CD4-positive, alpha-beta T cell treated with Interleukin-4 for 1 hour (primary cell): ENCODE results near the gene LRRC26.

Experiments
- DNase-seq, 2 donors: peaks; one replicate each; pipeline ENCODE4 v3.0.0-alpha.2; 2020 to 2022

The LRRC26 gene

DNA sequence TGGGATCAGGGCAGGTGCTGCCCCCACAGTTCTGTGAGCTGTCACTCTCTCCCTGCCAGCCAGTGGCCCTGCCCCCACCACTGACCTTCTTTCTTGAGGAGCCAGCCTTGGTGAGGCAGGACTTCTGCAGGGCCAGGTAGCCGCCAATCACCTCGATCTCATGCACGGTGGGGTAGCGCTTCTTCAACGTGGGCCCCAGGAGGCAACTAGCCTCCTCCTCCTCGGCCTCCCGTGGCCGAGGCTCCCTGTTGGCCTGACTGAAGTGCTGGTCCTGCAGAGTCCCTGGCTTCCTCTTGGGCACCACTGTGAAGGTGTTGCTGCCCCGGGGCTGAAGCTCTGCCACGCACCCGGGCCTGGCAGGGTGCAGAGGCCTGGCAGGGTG, 29.0 kb upstream of the LRRC26 start:
- DNase-seq, result no peak

DNA sequence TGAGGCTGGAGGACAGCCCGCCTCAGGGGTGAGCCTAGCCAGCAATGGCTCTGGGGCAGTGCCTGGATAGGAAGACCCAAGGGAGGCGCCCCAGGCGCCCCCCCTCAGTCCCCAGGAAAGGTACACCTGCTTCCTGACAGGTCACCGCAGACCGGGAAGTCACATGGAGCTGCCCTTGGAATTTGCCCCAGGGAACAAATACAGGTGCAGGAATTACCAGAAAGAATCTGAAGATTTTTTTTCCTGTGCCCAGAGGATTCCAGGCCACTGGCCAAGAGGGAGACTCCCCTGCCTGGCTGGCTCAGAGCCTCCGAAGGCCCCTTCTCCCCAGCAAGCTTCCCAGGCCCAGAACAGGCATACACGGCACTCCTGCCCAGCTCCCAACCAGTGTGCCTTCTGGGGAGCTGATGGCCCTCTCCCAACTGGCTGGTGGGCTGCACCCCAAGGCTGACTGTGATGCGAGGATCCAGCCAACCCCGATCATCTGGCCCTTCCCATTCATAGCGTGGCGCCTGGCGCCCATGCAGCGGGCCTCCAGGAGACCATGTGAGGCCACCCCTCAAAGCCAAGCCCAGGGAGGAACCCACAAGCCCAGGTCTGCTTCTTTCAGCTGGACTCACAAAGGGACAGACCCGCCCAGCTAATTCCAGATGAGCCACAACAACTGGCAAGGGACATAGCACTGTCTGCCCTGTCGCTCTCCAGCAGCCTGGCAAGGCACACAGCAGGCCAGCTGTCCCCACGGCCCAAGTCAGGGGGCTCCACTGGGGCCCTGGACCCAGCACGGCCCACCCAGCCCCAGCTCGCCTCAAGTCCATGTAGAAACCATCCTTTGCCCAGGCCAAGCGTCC, 28.4 kb upstream of the LRRC26 start:
- DNase-seq, result no peak

DNA sequence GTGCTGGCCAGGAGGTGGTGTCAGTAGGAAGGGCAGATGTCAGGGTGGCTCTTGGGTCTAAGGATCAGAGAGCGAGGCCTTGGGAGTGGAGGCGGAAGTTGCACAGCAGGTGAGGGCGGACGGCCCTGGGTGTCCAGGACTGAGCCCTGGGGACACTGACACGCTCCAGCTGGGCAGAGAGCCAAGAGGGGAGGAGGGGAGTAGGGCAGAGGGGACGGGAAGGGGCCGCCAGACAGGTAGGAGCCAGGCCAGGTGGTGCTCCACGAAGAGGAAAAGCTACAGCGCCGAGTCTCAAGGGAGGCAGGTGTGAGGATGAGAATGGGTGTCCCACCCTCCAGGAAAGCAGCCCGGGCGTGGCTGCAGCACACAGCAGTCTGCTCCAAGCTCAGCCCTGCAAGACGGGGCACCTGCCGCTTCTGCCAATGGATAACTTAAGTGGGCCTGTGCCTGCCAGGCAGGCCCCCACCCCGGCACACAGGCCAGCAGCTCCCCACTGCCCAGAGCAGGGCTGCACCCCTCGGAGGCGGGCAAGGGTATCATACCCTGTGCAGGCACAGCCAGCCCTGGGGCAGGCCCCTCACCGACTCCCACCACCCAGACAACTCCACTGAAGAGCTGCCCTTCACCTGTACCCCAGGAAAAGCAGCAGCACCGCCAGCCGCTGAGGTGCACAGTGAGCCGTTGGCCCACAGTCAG, 25.8 kb upstream of the LRRC26 start:
- no peak for DNase-seq

DNA sequence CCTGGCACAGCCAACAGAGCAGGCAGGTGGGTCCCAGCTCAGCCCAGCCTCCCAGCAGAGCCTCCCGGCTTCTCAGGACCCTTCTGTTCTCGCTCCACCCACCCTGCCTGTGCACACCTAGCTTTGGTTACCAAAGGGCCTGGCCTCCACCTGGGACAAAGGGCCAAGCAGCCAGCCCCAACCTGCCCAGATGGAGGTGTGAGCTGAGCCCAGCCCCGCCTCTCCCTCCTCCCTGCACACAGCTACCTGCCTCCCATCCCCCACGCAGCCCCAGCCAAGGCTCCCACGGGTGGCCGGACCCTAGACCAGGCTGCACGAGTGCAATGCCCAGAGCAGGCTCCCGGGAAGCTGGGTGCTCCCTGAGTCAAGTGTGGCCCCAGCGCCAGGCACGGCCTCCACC, 25.1 kb upstream of the LRRC26 start:
- no peak for DNase-seq

DNA sequence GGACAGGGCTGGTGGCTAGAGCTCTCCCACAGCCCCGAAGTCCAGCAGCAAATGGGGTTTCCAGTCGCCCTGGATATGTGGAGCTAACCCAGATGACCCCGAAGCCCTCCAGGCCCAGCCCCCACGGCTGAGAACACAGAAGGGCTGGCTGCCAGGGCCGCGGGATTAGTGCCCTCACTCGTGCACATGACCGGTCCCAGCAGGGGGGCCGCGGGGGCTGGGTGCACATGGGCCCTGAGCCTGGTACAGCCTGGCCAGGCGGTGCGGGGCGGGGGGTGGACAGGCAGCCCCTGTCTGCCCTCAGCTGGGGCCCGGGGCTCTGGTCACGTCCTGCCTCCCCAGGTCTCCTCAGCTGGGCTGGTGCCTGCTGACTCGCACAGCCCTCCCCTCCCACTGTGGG, 24.5 kb upstream of the LRRC26 start:
- no peak for DNase-seq

DNA sequence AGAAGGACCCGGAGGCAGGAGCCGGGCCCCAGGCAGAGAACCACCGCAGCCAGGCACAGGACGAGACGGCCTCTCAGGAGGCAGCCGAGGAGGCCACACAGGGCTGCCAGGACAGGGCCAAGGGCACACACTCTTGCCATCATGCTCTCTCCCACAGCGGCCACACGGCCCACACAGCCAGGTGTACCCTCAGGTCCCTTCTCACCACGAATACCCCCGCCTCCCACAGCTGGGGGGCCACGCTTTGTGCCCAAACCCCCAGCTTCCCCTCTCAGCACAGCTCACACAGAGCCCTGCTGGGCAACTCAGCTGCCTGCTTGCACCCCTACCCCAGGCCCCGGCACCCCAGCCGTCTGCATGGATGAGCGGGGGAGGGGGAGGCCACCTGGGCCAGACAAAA, 23.9 kb upstream of the LRRC26 start:
- no peak for DNase-seq

DNA sequence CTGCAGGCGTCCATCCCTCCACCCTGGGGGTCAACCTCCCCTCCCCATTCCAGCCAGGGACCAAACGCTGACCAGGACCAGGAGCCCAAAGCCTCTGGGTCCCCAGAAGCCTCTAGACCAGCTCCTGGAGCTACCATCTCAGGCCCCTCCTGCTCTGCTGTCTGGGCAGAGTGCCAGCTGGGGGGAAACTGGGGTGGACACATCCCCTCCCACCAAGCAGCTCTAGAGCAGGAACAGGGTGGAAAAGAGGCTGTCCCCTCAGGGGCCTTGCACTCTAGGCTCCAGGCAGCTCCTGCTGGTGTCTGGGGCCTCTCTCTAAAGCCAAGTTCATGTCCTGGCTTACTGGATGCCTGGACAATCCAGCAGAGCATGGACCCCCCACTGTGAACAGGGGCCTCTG, 23.0 kb upstream of the LRRC26 start:
- DNase-seq, result no peak

DNA sequence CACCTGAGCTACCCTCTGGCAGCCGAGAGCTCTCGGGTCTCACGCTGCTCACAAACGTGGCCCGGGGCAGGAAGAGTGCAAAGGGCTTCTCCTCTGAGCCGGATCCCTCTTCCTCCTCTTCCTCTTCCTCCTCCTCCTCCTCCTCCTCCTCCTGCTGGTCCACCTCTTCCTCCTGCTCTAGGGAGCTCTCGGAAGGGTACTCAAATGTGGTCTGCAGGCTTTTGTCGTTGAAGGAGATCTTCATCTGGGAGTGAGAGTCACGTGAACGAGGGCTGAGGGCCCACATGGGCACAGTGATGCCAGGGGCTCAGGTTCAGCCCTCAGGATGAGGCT, 22.6 kb upstream of the LRRC26 start:
- DNase-seq, result no peak

DNA sequence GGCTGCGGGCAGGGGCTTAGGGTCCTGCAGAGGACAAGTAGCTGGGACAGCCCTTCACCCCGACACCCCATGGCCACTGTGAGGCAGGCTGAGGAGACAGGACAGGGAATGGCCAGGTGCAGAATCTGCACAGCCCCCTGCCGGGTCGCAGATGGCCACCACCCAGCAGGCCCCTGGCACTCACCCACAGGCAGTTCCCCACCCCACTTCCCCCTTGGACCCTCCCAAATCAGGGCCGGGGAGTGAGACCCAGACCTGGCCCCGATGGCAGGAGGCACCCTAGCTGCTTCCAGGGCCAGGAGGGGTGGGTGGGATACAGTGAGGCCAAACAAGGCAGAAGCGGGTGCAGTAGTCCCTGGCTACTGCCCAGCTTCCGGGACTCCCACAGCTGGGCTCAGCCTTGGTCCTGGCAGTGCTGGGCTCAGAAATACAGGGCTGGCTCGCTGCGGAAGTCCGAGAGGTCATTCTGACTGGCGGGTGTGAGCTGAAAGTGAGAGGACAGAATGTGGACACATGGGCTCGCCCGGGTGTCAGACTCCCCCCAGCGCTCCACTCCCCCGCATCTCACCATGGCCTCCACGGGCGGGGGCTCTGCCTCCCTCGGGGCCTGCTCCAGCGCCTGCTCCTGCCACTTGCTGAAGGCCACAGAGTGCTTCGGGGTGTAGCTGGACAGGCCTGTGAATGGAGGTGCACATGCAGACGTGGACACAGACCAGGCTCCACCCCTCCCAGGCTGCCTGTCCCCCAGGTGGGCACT, 22.0 kb upstream of the LRRC26 start:
- DNase-seq, result no peak

DNA sequence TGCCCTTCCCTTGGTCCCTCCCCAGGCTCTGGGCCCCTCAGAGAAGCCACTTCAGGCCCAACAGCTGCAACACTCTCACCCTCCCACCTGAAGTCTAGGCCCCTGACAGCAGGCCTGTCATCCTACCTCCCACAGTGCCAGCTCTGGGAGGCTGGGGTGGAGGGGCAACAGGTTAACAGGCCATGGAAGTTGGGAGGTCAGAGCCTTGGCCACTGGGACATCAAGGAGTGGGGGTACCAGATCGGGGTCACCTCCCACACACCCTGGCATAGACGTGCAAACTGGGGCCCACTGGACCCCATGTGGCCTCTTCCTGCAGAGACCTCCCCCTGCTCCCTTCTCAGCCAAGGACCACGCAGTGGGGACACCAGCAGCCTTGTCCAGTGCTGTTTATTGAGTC, 21.4 kb upstream of the LRRC26 start:
- no peak for DNase-seq

DNA sequence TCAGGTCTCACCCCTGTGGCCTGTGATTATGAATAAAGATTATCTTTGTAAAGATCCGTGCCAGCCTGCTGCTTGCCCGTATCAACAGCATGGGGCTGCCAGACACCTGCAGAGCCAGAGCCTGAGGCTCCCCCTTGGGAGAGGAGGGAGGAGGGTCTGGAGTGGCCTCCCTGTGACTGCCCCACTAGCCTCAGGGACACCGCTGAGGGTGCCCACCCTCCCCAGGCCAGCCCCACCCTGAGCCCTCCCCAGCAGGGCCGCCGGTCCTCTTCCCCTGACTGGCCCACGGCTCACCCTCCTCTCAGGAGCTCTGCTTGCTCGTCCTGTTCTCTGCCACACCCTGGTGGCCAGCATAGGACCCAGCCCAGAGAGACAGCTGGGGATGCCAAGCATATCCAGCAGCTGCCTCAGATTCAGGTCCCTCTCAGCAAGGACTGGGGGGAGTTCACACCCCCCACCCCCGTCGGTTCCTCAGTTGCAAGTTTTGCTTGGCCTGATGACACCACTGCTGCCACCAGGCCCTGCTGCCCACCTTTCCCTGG, 20.5 kb upstream of the LRRC26 start:
- no peak for DNase-seq

DNA sequence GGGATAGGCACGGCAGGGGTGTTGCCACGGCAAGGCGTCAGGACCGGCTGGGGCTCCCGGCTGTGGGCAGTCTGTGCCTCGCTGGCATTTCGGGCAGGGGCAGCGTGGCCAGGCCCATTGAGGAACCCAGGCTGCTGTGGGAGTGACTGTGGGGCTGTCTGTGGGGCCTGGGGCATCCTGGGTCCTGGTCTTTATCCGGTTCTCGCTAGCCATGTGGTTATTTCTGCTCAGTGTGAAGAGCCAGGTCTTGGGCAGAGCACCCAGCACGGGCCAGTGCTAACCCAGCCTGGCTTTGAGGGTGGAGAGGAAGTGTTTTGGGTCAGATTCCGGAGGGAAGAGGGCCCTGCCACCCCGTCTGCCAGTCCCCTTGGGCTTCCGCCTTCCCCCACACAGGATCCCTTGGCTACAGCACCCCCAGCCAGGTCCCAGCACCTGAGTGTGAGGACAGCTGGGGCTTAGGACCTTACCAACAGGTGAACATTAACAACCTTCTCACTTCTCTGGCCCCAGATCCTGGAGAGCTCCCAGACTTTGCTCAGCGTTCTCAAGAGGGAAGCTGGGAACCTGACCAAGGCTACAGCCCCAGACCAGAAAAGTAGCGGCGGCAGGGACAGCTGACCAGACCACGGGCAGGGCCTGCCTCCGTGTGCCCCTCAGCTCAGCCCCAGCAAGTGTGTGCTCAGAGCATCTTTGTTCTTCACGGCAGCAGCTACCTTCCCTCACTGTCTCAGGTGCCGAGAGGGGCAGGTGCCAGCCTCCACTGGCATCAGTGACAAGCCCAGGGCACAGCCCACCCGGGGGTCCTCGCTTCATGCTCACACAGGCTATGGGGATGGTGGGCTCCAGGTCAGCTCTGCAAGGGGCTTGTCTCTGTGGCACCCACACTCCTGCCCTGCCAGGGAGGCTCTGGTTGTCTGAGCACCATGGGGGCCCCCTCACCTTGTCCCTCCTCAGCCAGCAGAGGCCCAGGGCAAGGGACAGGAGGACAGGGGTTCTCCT, 19.7 kb upstream of the LRRC26 start:
- no peak for DNase-seq

DNA sequence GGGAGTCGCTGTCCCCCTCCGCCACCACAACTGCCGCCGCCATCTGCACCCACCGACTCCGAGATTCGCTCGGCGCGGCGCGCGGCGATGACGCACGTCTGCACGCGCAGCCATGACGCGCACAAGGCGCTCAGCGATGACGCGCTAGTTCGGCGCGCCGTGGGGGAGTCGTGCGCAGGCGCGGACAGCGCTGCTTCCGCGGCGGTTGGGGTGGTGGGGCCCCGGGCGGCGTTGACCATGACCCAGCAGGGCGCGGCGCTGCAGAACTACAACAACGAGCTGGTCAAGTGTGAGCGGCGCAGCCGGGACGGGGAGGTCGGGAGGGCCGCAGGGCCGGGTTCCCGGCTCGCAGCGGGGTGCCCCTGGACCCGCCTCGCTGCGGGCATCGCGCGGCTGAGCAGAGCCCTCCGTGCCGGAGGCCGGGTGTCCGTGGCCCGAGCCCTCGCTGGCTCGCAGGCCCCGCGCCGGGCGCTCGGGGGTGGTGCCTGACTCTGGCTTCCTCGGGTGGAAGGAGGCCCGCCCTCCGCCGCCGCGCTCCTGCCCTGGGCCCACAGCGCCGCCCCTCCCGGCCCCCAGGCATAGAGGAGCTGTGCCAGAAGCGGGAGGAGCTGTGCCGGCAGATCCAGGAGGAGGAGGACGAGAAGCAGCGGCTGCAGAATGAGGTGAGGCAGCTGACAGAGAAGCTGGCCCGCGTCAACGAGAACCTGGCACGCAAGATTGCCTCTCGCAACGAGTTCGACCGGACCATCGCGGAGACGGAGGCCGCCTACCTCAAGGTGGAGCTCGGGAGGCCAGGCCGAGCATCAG, 18.8 kb upstream of the LRRC26 start, which contains the start of the genes ANAPC2 and SSNA1:
Gene ANAPC2, minus strand, starts transcription at position 71 of the 807 bp plus-strand sequence. Its CDS starts 28 bp downstream, at position 43.
Gene SSNA1, plus strand, starts transcription at position 187 of the 807 bp plus-strand sequence. Its CDS starts 51 bp downstream, at position 238.
- peak; percentile 92 to 93 for DNase-seq

DNA sequence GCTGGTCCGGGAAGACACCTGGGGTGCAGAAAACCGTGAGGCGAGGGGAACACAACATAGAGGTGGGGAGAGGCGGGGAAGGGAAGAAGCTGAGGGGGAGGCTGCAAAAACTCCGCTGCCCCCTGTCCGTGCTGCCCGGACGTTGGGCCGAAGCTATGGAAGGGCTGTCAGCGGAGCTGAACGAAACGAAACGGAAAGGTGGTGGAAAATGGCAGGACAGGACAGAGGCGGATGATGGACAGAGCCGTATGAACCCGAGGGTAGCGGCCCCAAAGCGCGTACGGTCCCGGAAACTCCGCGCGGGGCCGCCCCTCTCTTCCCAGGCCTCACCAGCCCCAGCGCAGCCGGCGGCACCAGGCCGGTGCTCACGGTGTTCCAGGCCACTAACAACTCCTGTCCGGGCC, 18.2 kb upstream of the LRRC26 start:
- DNase-seq, result no peak

DNA sequence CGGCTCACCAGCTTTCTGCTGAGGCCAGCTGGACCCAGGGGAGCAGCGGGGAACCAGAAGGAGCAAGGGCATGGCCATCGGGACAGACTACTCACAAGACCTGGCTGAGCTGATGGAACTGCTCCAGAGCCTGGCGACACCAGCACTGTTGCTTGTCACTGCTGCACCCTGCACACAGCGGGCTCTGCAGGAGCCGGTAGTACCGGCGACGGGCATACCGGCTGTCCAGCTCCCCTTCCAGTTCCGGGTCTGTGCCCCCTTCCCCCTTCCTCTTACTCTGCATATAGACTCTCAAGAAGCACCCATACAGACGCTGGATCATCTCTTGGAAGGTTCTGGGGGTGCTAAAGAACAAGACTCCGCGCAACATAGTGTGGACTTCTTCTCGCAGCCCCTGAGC, 17.5 kb upstream of the LRRC26 start:
- DNase-seq, result no peak

DNA sequence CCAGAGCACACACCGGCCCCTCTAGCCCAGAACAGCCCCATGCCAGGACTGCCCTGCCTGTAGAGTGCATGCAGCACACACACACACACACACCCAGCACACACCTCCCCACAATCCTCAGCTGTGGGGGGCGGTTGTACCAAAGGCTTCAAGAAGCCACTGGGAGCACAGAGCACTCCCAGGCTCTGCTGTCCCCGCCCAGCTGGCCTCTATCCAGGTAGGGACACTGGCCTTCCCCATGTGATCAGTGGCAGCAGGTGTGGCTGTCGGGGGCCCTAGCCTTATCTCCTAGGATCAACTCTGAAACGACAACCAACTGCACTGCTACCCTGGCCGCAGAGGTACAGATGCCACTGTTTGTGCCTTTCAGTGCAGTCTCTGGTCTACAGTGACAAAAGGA, 16.5 kb upstream of the LRRC26 start:
- no peak for DNase-seq

DNA sequence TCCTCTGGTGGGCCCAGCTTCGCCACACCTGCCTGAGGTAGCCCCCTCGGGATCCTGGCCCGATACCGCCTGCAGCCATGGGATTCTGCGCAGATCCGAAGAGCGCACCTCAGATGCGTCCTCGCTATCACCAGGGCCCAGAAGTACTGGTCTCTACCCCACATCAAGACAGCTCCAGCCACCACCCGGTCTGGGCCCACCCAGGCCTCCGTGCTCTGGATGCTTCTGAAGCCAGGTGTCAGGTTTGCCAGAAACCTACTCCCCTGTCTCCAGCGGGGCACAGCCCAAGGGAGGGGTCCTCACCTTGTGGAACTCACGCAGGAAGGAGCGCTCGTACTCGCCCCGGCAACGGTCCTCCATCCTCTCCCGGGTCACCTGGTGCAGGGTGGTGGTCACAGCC, 16.1 kb upstream of the LRRC26 start:
- DNase-seq, result no peak

DNA sequence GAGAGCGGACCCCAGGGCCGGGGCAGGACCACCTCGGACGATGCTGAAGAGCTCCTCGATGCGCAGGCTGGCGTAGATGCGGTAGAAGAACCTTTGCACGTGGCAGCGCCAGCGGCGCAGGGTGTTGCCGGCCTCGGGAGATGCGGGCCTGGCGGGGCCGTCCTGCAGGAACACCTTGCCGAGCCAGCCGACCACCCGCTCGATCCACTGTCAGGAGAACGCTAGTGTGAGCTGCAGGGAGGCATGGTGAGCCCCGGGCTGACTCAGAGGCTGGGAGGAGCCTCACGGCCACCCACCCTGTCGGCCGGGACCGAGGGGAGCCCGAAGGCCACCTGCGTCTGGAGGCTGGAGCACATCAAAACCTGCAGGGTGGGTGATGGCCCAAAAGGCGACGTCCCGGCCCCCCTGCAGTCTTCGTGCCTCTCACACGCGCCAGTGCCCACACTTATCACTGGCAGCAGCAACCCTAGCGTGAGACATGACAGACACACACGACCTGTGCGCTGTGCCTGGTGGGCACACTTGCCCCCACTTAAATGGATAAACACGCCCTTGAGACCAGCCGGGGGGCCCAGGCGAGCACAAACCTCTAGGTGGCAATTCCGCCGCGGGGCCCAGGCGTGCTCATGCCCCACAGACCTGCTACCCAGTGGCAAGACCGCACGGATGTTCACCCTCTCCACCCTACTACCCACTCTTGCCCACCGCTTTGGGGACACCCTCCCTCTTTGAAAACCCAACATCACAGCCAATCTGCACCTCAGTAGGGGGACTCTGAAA, 15.2 kb upstream of the LRRC26 start:
- DNase-seq, result no peak

DNA sequence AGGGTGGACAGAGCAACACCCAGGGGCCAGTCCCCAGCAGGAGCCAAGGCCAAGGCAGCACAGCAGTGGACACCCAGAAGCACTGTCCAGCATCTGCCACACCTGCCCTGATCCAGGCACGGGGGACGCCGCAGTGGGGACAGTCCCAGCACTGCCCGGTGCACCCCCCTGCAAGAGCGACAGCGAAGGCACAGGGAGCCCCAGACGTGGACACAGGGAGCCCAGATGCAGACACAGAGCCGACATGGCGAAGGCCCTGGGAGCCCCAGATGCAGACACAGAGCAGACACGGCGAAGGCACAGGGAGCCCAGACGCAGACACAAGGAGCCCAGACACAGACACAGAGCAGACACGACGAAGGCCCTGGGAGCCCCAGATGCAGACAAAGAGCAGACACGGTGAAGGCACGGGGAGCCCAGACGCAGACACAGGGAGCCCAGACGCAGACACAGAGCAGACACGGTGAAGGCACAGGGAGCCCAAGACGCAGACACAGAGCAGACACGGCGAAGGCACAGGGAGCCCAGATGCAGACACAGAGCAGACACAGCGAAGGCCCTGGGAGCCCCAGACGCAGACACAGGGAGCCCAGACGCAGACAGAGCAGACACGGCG, 14.2 kb upstream of the LRRC26 start:
- DNase-seq, result no peak

DNA sequence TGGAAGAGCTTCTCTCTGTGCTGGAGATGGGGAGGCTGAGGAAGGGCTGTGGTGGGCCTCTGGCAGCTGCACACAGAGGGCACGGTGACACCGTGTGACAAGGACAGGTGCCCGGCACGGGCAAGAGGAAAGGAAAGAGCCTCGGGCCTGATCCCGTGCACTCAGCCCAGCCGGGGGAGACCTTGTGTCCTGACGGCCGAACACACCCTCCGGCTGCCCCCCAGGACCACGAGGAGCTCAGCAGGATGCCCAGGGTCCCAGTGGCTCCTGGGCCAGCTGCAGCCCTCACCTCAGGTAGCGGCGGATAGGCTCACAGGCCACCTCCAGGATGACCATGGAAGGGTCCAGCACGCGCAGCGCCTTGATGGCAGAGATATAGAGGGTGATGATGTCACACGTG, 13.0 kb upstream of the LRRC26 start:
- DNase-seq, result no peak
